GM23338 (cell line): ENCODE results near the gene DCAF4L1.

Experiments used
- CREB1 ChIP-seq: fragments of 250-450 bp; sonication (Bioruptor Pico); IDR thresholded peaks from 2 replicates; pipeline ENCODE4 v1.5.0; 2020; ENCODE audit warnings: low read depth, mild to moderate bottlenecking, moderate library complexity
- ETS1 ChIP-seq: IDR thresholded peaks from 2 replicates; pipeline ENCODE4 v1.6.1; 2016; ENCODE audit warnings: antibody characterized with exemption
- EZH2 ChIP-seq: fragments of 200-600 bp; sonication (generic); IDR thresholded peaks from one replicate; pipeline ENCODE4 v1.8.0; 2017; ENCODE audit warnings: antibody characterized with exemption, mild to moderate bottlenecking, low read depth; ENCODE audit not compliant: unreplicated experiment
- EZH2phosphoT487 ChIP-seq: fragments of 200-600 bp; sonication (generic); IDR thresholded peaks from one replicate; pipeline ENCODE4 v1.8.1; 2018; ENCODE audit warnings: antibody characterized with exemption; ENCODE audit not compliant: unreplicated experiment
- JUNB ChIP-seq: IDR thresholded peaks from one replicate; pipeline ENCODE4 v1.6.1; 2016; ENCODE audit warnings: antibody characterized with exemption; ENCODE audit not compliant: unreplicated experiment
- NANOG ChIP-seq: IDR thresholded peaks from 2 replicates; pipeline ENCODE4 v1.6.1; 2016; ENCODE audit warnings: antibody characterized with exemption, borderline replicate concordance
- POLR2AphosphoS5 ChIP-seq: IDR thresholded peaks from 2 replicates; pipeline ENCODE4 v1.6.1; 2016; ENCODE audit warnings: antibody characterized with exemption, low read depth
- ZNF114 ChIP-seq: fragments of 250-450 bp; sonication (Bioruptor Pico); IDR thresholded peaks from 2 replicates; pipeline ENCODE4 v1.5.0; 2020; ENCODE audit warnings: mild to moderate bottlenecking, moderate library complexity
- ZNF331 ChIP-seq: fragments of 250-450 bp; sonication (Bioruptor Pico); IDR thresholded peaks from 2 replicates; pipeline ENCODE4 v1.5.0; 2020; ENCODE audit warnings: low read depth, mild to moderate bottlenecking, moderate library complexity
- TF ChIP-seq, protein P1 (sequence below), 2 experiments: fragments of 200-600 bp in 1 of 2; sonication (generic) in 1 of 2; conservative IDR thresholded peaks; 2 replicates each; pipeline versions ENCODE4 v1.5.1 to v1.6.1; 2016 to 2017; ENCODE audit warnings: antibody characterized with exemption in 2 of 2, low read depth in 2 of 2, mild to moderate bottlenecking in 2 of 2, moderate library complexity in 1 of 2
- TF ChIP-seq, protein P2 (sequence below): IDR thresholded peaks from one replicate; pipeline ENCODE4 v1.6.1; 2018; ENCODE audit warnings: antibody characterized with exemption; ENCODE audit not compliant: unreplicated experiment
- TF ChIP-seq, protein P3 (sequence below): fragments of 250-450 bp; sonication (Bioruptor Pico); IDR thresholded peaks from 2 replicates; pipeline ENCODE4 v1.5.0; 2020; ENCODE audit warnings: mild to moderate bottlenecking, moderate library complexity

- TF ChIP-seq POLR2AphosphoS5 = no peak
- TF ChIP-seq, protein P1, sequence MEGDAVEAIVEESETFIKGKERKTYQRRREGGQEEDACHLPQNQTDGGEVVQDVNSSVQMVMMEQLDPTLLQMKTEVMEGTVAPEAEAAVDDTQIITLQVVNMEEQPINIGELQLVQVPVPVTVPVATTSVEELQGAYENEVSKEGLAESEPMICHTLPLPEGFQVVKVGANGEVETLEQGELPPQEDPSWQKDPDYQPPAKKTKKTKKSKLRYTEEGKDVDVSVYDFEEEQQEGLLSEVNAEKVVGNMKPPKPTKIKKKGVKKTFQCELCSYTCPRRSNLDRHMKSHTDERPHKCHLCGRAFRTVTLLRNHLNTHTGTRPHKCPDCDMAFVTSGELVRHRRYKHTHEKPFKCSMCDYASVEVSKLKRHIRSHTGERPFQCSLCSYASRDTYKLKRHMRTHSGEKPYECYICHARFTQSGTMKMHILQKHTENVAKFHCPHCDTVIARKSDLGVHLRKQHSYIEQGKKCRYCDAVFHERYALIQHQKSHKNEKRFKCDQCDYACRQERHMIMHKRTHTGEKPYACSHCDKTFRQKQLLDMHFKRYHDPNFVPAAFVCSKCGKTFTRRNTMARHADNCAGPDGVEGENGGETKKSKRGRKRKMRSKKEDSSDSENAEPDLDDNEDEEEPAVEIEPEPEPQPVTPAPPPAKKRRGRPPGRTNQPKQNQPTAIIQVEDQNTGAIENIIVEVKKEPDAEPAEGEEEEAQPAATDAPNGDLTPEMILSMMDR (conservative IDR thresholded peaks at IDR 0.05; ENCODE audit: low read depth in 2 of 2) = no peak
- TF ChIP-seq EZH2 = no peak
- TF ChIP-seq ETS1 = no peak
- TF ChIP-seq, protein P2, sequence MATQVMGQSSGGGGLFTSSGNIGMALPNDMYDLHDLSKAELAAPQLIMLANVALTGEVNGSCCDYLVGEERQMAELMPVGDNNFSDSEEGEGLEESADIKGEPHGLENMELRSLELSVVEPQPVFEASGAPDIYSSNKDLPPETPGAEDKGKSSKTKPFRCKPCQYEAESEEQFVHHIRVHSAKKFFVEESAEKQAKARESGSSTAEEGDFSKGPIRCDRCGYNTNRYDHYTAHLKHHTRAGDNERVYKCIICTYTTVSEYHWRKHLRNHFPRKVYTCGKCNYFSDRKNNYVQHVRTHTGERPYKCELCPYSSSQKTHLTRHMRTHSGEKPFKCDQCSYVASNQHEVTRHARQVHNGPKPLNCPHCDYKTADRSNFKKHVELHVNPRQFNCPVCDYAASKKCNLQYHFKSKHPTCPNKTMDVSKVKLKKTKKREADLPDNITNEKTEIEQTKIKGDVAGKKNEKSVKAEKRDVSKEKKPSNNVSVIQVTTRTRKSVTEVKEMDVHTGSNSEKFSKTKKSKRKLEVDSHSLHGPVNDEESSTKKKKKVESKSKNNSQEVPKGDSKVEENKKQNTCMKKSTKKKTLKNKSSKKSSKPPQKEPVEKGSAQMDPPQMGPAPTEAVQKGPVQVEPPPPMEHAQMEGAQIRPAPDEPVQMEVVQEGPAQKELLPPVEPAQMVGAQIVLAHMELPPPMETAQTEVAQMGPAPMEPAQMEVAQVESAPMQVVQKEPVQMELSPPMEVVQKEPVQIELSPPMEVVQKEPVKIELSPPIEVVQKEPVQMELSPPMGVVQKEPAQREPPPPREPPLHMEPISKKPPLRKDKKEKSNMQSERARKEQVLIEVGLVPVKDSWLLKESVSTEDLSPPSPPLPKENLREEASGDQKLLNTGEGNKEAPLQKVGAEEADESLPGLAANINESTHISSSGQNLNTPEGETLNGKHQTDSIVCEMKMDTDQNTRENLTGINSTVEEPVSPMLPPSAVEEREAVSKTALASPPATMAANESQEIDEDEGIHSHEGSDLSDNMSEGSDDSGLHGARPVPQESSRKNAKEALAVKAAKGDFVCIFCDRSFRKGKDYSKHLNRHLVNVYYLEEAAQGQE = no peak
- no peak for TF ChIP-seq CREB1 (CRISPR knock-in tag)
- no peak for TF ChIP-seq EZH2phosphoT487
- TF ChIP-seq, protein P3, sequence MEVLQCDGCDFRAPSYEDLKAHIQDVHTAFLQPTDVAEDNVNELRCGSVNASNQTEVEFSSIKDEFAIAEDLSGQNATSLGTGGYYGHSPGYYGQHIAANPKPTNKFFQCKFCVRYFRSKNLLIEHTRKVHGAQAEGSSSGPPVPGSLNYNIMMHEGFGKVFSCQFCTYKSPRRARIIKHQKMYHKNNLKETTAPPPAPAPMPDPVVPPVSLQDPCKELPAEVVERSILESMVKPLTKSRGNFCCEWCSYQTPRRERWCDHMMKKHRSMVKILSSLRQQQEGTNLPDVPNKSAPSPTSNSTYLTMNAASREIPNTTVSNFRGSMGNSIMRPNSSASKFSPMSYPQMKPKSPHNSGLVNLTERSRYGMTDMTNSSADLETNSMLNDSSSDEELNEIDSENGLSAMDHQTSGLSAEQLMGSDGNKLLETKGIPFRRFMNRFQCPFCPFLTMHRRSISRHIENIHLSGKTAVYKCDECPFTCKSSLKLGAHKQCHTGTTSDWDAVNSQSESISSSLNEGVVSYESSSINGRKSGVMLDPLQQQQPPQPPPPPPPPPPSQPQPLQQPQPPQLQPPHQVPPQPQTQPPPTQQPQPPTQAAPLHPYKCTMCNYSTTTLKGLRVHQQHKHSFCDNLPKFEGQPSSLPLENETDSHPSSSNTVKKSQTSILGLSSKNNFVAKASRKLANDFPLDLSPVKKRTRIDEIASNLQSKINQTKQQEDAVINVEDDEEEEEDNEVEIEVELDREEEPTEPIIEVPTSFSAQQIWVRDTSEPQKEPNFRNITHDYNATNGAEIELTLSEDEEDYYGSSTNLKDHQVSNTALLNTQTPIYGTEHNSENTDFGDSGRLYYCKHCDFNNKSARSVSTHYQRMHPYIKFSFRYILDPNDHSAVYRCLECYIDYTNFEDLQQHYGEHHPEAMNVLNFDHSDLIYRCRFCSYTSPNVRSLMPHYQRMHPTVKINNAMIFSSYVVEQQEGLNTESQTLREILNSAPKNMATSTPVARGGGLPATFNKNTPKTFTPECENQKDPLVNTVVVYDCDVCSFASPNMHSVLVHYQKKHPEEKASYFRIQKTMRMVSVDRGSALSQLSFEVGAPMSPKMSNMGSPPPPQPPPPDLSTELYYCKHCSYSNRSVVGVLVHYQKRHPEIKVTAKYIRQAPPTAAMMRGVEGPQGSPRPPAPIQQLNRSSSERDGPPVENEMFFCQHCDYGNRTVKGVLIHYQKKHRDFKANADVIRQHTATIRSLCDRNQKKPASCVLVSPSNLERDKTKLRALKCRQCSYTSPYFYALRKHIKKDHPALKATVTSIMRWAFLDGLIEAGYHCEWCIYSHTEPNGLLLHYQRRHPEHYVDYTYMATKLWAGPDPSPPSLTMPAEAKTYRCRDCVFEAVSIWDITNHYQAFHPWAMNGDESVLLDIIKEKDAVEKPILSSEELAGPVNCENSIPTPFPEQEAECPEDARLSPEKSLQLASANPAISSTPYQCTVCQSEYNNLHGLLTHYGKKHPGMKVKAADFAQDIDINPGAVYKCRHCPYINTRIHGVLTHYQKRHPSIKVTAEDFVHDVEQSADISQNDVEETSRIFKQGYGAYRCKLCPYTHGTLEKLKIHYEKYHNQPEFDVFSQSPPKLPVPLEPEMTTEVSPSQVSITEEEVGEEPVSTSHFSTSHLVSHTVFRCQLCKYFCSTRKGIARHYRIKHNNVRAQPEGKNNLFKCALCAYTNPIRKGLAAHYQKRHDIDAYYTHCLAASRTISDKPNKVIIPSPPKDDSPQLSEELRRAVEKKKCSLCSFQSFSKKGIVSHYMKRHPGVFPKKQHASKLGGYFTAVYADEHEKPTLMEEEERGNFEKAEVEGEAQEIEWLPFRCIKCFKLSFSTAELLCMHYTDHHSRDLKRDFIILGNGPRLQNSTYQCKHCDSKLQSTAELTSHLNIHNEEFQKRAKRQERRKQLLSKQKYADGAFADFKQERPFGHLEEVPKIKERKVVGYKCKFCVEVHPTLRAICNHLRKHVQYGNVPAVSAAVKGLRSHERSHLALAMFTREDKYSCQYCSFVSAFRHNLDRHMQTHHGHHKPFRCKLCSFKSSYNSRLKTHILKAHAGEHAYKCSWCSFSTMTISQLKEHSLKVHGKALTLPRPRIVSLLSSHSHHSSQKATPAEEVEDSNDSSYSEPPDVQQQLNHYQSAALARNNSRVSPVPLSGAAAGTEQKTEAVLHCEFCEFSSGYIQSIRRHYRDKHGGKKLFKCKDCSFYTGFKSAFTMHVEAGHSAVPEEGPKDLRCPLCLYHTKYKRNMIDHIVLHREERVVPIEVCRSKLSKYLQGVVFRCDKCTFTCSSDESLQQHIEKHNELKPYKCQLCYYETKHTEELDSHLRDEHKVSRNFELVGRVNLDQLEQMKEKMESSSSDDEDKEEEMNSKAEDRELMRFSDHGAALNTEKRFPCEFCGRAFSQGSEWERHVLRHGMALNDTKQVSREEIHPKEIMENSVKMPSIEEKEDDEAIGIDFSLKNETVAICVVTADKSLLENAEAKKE = no peak
- no peak for TF ChIP-seq ZNF114 (CRISPR knock-in tag)
- TF ChIP-seq JUNB = no peak
- TF ChIP-seq NANOG = no peak
- no peak for TF ChIP-seq ZNF331 (CRISPR knock-in tag)
Observed at GRCh38 chr4:41999321-41999720, 17.8 kb downstream of the DCAF4L1 start.
